Breast epithelium (tissue), 4 donors: ENCODE data around the gene NKX2-8. TPM values are rescaled to one million over a fixed set of nuclear protein-coding genes. Genes with fewer than 3 reads are reported as not detected.
A peak's percentile ranks its signal among the peaks of the same experiment; 100 is the strongest.

Source experiments
- DNase-seq, 2 donors: peaks; one replicate each; pipeline ENCODE4 v3.0.0-alpha.2; 2019; ENCODE audit warnings: low spot score in 2 of 2
- H3K27ac ChIP-seq, 2 donors: fragments of 200-600 bp; sonication (generic) in 1 of 2; one replicate each; pipeline ENCODE4 v1.5.1; 2016 to 2019; ENCODE audit warnings: mild to moderate bottlenecking in 1 of 2
- H3K27me3 ChIP-seq, 2 donors: fragments of 200-600 bp; sonication (generic) in 1 of 2; one replicate each; pipeline versions ENCODE4 v1.5.1 to v1.6.0; 2017 to 2019; ENCODE audit warnings: control low read depth in 1 of 2, mild to moderate bottlenecking in 1 of 2
- H3K36me3 ChIP-seq: fragments of 200-600 bp; one replicate; pipeline ENCODE4 v1.5.1; 2019
- H3K4me1 ChIP-seq, 2 donors: fragments of 200-600 bp; sonication (generic); one replicate each; pipeline ENCODE4 v1.5.1; 2016 to 2019; ENCODE audit warnings: control low read depth in 1 of 2
- H3K4me3 ChIP-seq, 3 donors: fragments of 200-600 bp; sonication (generic); 1 replicate in 2 of 3; 2 replicates in 1 of 3; pipeline ENCODE4 v1.5.1; 2016 to 2019; ENCODE audit warnings: mild to moderate bottlenecking in 3 of 3, moderate library complexity in 2 of 3
- H3K9me3 ChIP-seq, 2 donors: fragments of 200-600 bp; sonication (generic) in 1 of 2; one replicate each; pipeline ENCODE4 v1.5.1; 2016 to 2019; ENCODE audit warnings: control low read depth in 1 of 2
- CTCF ChIP-seq, 3 donors: fragments of 450-650 bp; IDR thresholded peaks; one replicate each; pipeline ENCODE4 v1.5.1; 2016 to 2017; ENCODE audit warnings: antibody characterized with exemption in 3 of 3, mild to moderate bottlenecking in 3 of 3, moderate library complexity in 3 of 3
- POLR2A ChIP-seq: fragments of 450-650 bp; IDR thresholded peaks from one replicate; pipeline ENCODE4 v1.6.1; 2016; ENCODE audit warnings: antibody characterized with exemption, mild to moderate bottlenecking, moderate library complexity
- POLR2AphosphoS5 ChIP-seq, 3 donors: sonication (generic); formaldehyde crosslinking; IDR thresholded peaks; one replicate each; pipeline ENCODE4 v1.6.1; 2017; ENCODE audit warnings: antibody characterized with exemption in 3 of 3
- intact Hi-C: fragments of 100-400 bp; cut with DNase I; formaldehyde crosslinking; loops from one replicate; pipeline ENCODE4 v1.15.1; 2023; ENCODE audit warnings: low total_unique reads
- total RNA-seq, 3 donors: library from RNA; depleted of rRNA; stranded (reverse); fragments of >200 nt; gene quantifications; one replicate each; pipeline ENCODE4 v1.1.0, GENCODE V29; 2016

Gene NKX2-8
- total RNA-seq, 3 donors from 2014 or later: 0.73 TPM; not detected in 2

GRCh38 chr14:36580856-36581831 is 1.3 kb downstream of the NKX2-8 start:
- peaks cover 0 to 85% of the 10 kb centered on the region in 2 donors for H3K27me3 ChIP-seq
- peak overlapping the region; percentile 39 to 67 (median 50) for H3K4me3 ChIP-seq
- no peaks in the 10 kb centered on the region for H3K9me3 ChIP-seq
- DNase-seq: no peak
- TF ChIP-seq POLR2AphosphoS5 (IDR thresholded peaks at IDR 0.05): no peak
- TF ChIP-seq POLR2A: no peak
- TF ChIP-seq CTCF (IDR thresholded peaks at IDR 0.05): no peak
- no peak overlapping the region for H3K27ac ChIP-seq
- no peaks in the 10 kb centered on the region for H3K4me1 ChIP-seq
- intact Hi-C loops: no loop called here
- H3K36me3 ChIP-seq: no peaks in the 10 kb centered on the region

- H3K27ac ChIP-seq: no peak overlapping the region
- no peaks in the 10 kb centered on the region for H3K9me3 ChIP-seq
- no peak for DNase-seq
- no peaks in the 10 kb centered on the region for H3K36me3 ChIP-seq
- TF ChIP-seq POLR2AphosphoS5 (IDR thresholded peaks at IDR 0.05) (no peak), POLR2A (no peak), CTCF (IDR thresholded peaks at IDR 0.05) (no peak)
- intact Hi-C loops: no loop called here
- peaks cover 0 to 84% of the 10 kb centered on the region in 2 donors for H3K27me3 ChIP-seq
- H3K4me3 ChIP-seq: peak overlapping the region in 2 of 3 donors; percentile 50 to 67
- no peaks in the 10 kb centered on the region for H3K4me1 ChIP-seq
Measured at GRCh38 chr14:36580141-36580855, 2.1 kb downstream of the NKX2-8 start.

GRCh38 chr14:36579573-36580140 is 2.8 kb downstream of the NKX2-8 start:
- Histone ChIP-seq H3K27me3 (peaks cover 0 to 78% of the 10 kb centered on the region in 2 donors), H3K4me1 (no peaks in the 10 kb centered on the region), H3K9me3 (no peaks in the 10 kb centered on the region), H3K27ac (no peak overlapping the region), H3K36me3 (no peaks in the 10 kb centered on the region), H3K4me3 (no peak overlapping the region)
- TF ChIP-seq CTCF (IDR thresholded peaks at IDR 0.05): no peak
- no peak for TF ChIP-seq POLR2A
- no peak for TF ChIP-seq POLR2AphosphoS5 (IDR thresholded peaks at IDR 0.05)
- no peak for DNase-seq
- intact Hi-C loops: no loop called here

GRCh38 chr14:36579001-36579555 is 3.3 kb downstream of the NKX2-8 start:
- H3K9me3 ChIP-seq: no peaks in the 10 kb centered on the region
- no peak overlapping the region for H3K4me3 ChIP-seq
- peaks cover 0 to 74% of the 10 kb centered on the region in 2 donors for H3K27me3 ChIP-seq

More at GRCh38 chr14:36579001-36579555, 3.3 kb downstream of the NKX2-8 start:
- DNase-seq: no peak
- intact Hi-C loops: no loop called here
- no peaks in the 10 kb centered on the region for H3K36me3 ChIP-seq
- no peaks in the 10 kb centered on the region for H3K4me1 ChIP-seq
- no peak overlapping the region for H3K27ac ChIP-seq
- TF ChIP-seq POLR2A: no peak
- no peak for TF ChIP-seq POLR2AphosphoS5 (IDR thresholded peaks at IDR 0.05)
- TF ChIP-seq CTCF (IDR thresholded peaks at IDR 0.05): no peak
